HepG2 (cell line): Measurements from ENCODE around the gene RAB3D.

ENCODE experiments used
- BHLHE40 ChIP-seq: IDR thresholded peaks from 2 replicates; pipeline ENCODE4 v1.6.1; 2011; ENCODE audit warnings: low read length, improper control_type of control experiment
- HOXA9 ChIP-seq: sonication (generic); formaldehyde crosslinking; IDR thresholded peaks from 2 replicates; pipeline ENCODE4 v1.8.1; 2022; ENCODE audit warnings: missing genetic modification reagents, mild to moderate bottlenecking, moderate library complexity, borderline replicate concordance
- SKIL ChIP-seq: sonication (generic); formaldehyde crosslinking; IDR thresholded peaks from 2 replicates; pipeline ENCODE4 v1.8.0; 2022; ENCODE audit warnings: missing genetic modification reagents, mild to moderate bottlenecking, moderate library complexity, borderline replicate concordance
- YY1 ChIP-seq: IDR thresholded peaks from 2 replicates; pipeline ENCODE4 v1.6.1; 2011; ENCODE audit warnings: low read length, low read depth, moderate library complexity, mild to moderate bottlenecking; ENCODE audit not compliant: insufficient read depth, insufficient replicate concordance
- ZBTB2 ChIP-seq: sonication (generic); formaldehyde crosslinking; IDR thresholded peaks from 2 replicates; pipeline ENCODE4 v1.8.0; 2022; ENCODE audit warnings: low read depth, missing genetic modification reagents
- ZNF143 ChIP-seq: sonication (generic); formaldehyde crosslinking; IDR thresholded peaks from 2 replicates; pipeline ENCODE4 v1.4.0; 2020; ENCODE audit warnings: missing genetic modification reagents
- ZNF253 ChIP-seq: sonication (generic); formaldehyde crosslinking; IDR thresholded peaks from 2 replicates; pipeline ENCODE4 v1.8.0; 2022; ENCODE audit warnings: mild to moderate bottlenecking, missing genetic modification reagents, borderline replicate concordance
- TF ChIP-seq, protein P1 (sequence below): sonication (generic); formaldehyde crosslinking; IDR thresholded peaks from 2 replicates; pipeline ENCODE4 v1.4.0; 2020; ENCODE audit warnings: missing genetic modification reagents, borderline replicate concordance
- TF ChIP-seq, protein P2 (sequence below): sonication (generic); formaldehyde crosslinking; IDR thresholded peaks from 2 replicates; pipeline ENCODE4 v1.4.0; 2020; ENCODE audit warnings: missing genetic modification reagents

GRCh38 chr19:11347546-11348039 lies 8.1 kb upstream of the RAB3D start:
- TF ChIP-seq YY1 (no peak), HOXA9 (CRISPR knock-in tag) (no peak), SKIL (no peak), ZNF253 (no peak), ZBTB2 (CRISPR knock-in tag) (no peak), ZNF143 (CRISPR knock-in tag) (no peak), BHLHE40 (no peak)
- TF ChIP-seq, protein P1, sequence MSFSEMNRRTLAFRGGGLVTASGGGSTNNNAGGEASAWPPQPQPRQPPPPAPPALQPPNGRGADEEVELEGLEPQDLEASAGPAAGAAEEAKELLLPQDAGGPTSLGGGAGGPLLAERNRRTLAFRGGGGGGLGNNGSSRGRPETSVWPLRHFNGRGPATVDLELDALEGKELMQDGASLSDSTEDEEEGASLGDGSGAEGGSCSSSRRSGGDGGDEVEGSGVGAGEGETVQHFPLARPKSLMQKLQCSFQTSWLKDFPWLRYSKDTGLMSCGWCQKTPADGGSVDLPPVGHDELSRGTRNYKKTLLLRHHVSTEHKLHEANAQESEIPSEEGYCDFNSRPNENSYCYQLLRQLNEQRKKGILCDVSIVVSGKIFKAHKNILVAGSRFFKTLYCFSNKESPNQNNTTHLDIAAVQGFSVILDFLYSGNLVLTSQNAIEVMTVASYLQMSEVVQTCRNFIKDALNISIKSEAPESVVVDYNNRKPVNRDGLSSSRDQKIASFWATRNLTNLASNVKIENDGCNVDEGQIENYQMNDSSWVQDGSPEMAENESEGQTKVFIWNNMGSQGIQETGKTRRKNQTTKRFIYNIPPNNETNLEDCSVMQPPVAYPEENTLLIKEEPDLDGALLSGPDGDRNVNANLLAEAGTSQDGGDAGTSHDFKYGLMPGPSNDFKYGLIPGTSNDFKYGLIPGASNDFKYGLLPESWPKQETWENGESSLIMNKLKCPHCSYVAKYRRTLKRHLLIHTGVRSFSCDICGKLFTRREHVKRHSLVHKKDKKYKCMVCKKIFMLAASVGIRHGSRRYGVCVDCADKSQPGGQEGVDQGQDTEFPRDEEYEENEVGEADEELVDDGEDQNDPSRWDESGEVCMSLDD (CRISPR knock-in tag) = no peak
- TF ChIP-seq, protein P2, sequence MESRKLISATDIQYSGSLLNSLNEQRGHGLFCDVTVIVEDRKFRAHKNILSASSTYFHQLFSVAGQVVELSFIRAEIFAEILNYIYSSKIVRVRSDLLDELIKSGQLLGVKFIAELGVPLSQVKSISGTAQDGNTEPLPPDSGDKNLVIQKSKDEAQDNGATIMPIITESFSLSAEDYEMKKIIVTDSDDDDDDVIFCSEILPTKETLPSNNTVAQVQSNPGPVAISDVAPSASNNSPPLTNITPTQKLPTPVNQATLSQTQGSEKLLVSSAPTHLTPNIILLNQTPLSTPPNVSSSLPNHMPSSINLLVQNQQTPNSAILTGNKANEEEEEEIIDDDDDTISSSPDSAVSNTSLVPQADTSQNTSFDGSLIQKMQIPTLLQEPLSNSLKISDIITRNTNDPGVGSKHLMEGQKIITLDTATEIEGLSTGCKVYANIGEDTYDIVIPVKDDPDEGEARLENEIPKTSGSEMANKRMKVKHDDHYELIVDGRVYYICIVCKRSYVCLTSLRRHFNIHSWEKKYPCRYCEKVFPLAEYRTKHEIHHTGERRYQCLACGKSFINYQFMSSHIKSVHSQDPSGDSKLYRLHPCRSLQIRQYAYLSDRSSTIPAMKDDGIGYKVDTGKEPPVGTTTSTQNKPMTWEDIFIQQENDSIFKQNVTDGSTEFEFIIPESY (CRISPR knock-in tag) = no peak
